Loucy (cell line): ENCODE results near the gene IFNA10.
A peak's percentile ranks its signal among the peaks of the same experiment; 100 is the strongest.
"Not testable (repeated sequence)": the region's sequence is repeated elsewhere in the genome, so short reads cannot be mapped to it uniquely, and the experiment has no call there.

ENCODE experiments used
- H2AFZ ChIP-seq: fragments of 200-600 bp; sonication (generic); 2 replicates; pipeline ENCODE4 v1.6.0; 2016; ENCODE audit warnings: antibody characterized with exemption, mild to moderate bottlenecking, low read length, moderate library complexity
- H3F3A ChIP-seq: fragments of 200-600 bp; 2 replicates; pipeline ENCODE4 v1.6.0; 2016; ENCODE audit warnings: antibody characterized with exemption, low read depth, mild to moderate bottlenecking
- H3K27me3 ChIP-seq: fragments of 200-600 bp; sonication (generic); 2 replicates; pipeline ENCODE4 v1.6.1; 2014; ENCODE audit warnings: low read length, mild to moderate bottlenecking; ENCODE audit not compliant: insufficient read depth, poor library complexity, severe bottlenecking
- H3K36me3 ChIP-seq: fragments of 200-600 bp; sonication (generic); 2 replicates; pipeline ENCODE4 v1.6.1; 2016; ENCODE audit warnings: low read length; ENCODE audit not compliant: insufficient read depth
- H3K4me1 ChIP-seq: fragments of 200-600 bp; sonication (generic); 2 replicates; pipeline ENCODE4 v1.5.1; 2014; ENCODE audit warnings: low read length, mild to moderate bottlenecking; ENCODE audit not compliant: insufficient read depth, poor library complexity, severe bottlenecking
- H3K4me2 ChIP-seq: fragments of 200-600 bp; sonication (generic); 2 replicates; pipeline ENCODE4 v1.6.0; 2014; ENCODE audit warnings: antibody characterized with exemption, low read length, low read depth, mild to moderate bottlenecking; ENCODE audit not compliant: poor library complexity, severe bottlenecking
- H3K4me3 ChIP-seq: fragments of 200-600 bp; sonication (generic); 2 replicates; pipeline ENCODE4 v1.5.1; 2014; ENCODE audit warnings: low read length, mild to moderate bottlenecking, mixed read lengths; ENCODE audit not compliant: poor library complexity, severe bottlenecking
- H3K79me2 ChIP-seq: fragments of 200-600 bp; sonication (generic); 2 replicates; pipeline ENCODE4 v1.6.1; 2014; ENCODE audit warnings: low read length; ENCODE audit not compliant: insufficient read depth
- H3K9ac ChIP-seq: fragments of 200-600 bp; sonication (generic); 2 replicates; pipeline ENCODE4 v1.6.0; 2014; ENCODE audit warnings: mild to moderate bottlenecking, low read depth, low read length, moderate library complexity; ENCODE audit not compliant: poor library complexity, severe bottlenecking
- H3K9me2 ChIP-seq: fragments of 200-600 bp; sonication (generic); replicated peaks from 2 replicates; pipeline ENCODE4 v1.6.1; 2016; ENCODE audit warnings: low read depth, low read length, mixed read lengths
- H3K9me3 ChIP-seq: fragments of 200-600 bp; sonication (generic); 2 replicates; pipeline ENCODE4 v1.6.1; 2014; ENCODE audit warnings: mild to moderate bottlenecking, antibody characterized with exemption, low read length, low read depth; ENCODE audit not compliant: insufficient read depth
- H4K20me1 ChIP-seq: fragments of 200-600 bp; sonication (generic); 2 replicates; pipeline ENCODE4 v1.6.0; 2014; ENCODE audit warnings: antibody characterized with exemption, low read length, mild to moderate bottlenecking; ENCODE audit not compliant: insufficient read depth, poor library complexity, severe bottlenecking
- EZH2phosphoT487 ChIP-seq: fragments of 200-600 bp; IDR thresholded peaks from 2 replicates; pipeline ENCODE4 v1.6.1; 2018; ENCODE audit warnings: antibody characterized with exemption, mild to moderate bottlenecking, moderate library complexity, borderline replicate concordance
- TF ChIP-seq, protein P1 (sequence below): fragments of 200-600 bp; sonication (generic); conservative IDR thresholded peaks from 2 replicates; pipeline ENCODE4 v1.5.1; 2014; ENCODE audit warnings: mild to moderate bottlenecking, antibody characterized with exemption, low read length

IFNA10 gene

DNA sequence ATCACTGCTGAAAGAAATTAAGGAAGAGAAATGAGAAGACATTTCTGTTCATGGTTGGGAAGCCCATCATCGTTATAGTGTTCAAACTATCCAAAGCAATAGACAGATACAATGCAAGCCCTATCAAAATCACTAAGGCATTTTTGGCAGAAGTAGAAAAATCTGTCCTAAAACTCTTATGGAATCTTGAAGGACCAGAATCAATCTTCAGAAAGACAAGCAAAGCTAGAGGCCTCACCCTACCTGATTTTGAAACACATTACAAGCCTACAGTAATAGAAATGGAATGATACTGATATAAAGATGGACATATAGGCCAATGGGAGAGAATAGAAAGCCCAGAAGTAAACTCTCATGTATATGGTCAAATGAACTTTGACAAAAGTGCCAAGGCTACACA is 35.6 kb downstream of the IFNA10 start:
- no peak overlapping the region for H3K9ac ChIP-seq
- no peak overlapping the region for H2AFZ ChIP-seq
- H3K9me2 ChIP-seq, result no peaks in the 10 kb centered on the region
- H3K4me1 ChIP-seq, result peaks cover 6% of the 10 kb centered on the region
- no peaks in the 10 kb centered on the region for H3K79me2 ChIP-seq
- H3F3A ChIP-seq, result no peaks in the 10 kb centered on the region
- H3K36me3 ChIP-seq, result no peaks in the 10 kb centered on the region
- no peaks in the 10 kb centered on the region for H3K27me3 ChIP-seq
- no peak for TF ChIP-seq EZH2phosphoT487
- TF ChIP-seq, protein P1, sequence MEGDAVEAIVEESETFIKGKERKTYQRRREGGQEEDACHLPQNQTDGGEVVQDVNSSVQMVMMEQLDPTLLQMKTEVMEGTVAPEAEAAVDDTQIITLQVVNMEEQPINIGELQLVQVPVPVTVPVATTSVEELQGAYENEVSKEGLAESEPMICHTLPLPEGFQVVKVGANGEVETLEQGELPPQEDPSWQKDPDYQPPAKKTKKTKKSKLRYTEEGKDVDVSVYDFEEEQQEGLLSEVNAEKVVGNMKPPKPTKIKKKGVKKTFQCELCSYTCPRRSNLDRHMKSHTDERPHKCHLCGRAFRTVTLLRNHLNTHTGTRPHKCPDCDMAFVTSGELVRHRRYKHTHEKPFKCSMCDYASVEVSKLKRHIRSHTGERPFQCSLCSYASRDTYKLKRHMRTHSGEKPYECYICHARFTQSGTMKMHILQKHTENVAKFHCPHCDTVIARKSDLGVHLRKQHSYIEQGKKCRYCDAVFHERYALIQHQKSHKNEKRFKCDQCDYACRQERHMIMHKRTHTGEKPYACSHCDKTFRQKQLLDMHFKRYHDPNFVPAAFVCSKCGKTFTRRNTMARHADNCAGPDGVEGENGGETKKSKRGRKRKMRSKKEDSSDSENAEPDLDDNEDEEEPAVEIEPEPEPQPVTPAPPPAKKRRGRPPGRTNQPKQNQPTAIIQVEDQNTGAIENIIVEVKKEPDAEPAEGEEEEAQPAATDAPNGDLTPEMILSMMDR, result no peak
- no peaks in the 10 kb centered on the region for H4K20me1 ChIP-seq
- H3K4me2 ChIP-seq, result no peak overlapping the region
- no peak overlapping the region for H3K4me3 ChIP-seq
- no peaks in the 10 kb centered on the region for H3K9me3 ChIP-seq

- H3K4me1 ChIP-seq, H3K9me2 ChIP-seq, H3K4me3 ChIP-seq, H2AFZ ChIP-seq, H3K36me3 ChIP-seq, H3K9me3 ChIP-seq, H4K20me1 ChIP-seq, H3K79me2 ChIP-seq, H3K9ac ChIP-seq, H3F3A ChIP-seq, H3K4me2 ChIP-seq, H3K27me3 ChIP-seq: not testable (repeated sequence)
Measured at GRCh38 chr9:21166560-21166959, 40.4 kb downstream of the IFNA10 start, which contains the start of gene IFNA21. IFNA21 (minus strand) TSS chr9:21166660; CDS start chr9:21166612, 48 bp downstream.

DNA sequence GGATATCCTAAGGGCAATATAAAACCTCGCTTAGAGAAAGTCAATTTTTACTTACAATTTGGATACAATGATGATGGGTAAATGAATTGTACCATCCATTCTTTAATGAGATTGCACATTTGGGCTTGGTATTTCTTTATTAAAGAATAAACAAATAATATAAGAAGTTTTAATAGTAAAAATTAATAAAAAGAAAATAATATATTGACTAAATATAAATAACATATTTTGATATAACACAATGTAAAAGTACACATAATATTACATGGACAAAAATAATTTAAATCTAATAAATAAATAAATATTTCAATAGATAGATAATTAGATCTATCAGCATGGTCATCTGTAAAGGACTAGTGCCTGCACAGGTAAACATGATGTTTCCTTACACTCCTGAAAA is 41.4 kb downstream of the IFNA10 start:
- no peaks in the 10 kb centered on the region for H3K79me2 ChIP-seq
- H4K20me1 ChIP-seq, result no peaks in the 10 kb centered on the region
- no peak overlapping the region for H3K4me3 ChIP-seq
- no peak for TF ChIP-seq EZH2phosphoT487
- TF ChIP-seq, protein P1, result no peak
- no peaks in the 10 kb centered on the region for H3F3A ChIP-seq
- no peaks in the 10 kb centered on the region for H3K27me3 ChIP-seq
- H3K36me3 ChIP-seq, result no peaks in the 10 kb centered on the region
- no peaks in the 10 kb centered on the region for H3K9me2 ChIP-seq
- no peak overlapping the region for H3K4me2 ChIP-seq
- H3K4me1 ChIP-seq, result peaks cover 4% of the 10 kb centered on the region
- H2AFZ ChIP-seq, result no peak overlapping the region
- peaks cover 6% of the 10 kb centered on the region; the same call in 1 of the 2 replicates for H3K9me3 ChIP-seq
- no peak overlapping the region for H3K9ac ChIP-seq

GRCh38 chr9:21160178-21160577 is 46.8 kb downstream of the IFNA10 start:
- Histone ChIP-seq H3K4me3 (peak overlapping the region; percentile 0), H3K79me2 (no peaks in the 10 kb centered on the region), H3K9me3 (peaks cover 19% of the 10 kb centered on the region), H2AFZ (no peak overlapping the region), H3K27me3 (no peaks in the 10 kb centered on the region), H3K9ac (no peak overlapping the region), H3K36me3 (no peaks in the 10 kb centered on the region), H3K4me2 (peak overlapping the region; percentile 28), H3K4me1 (peaks cover 7% of the 10 kb centered on the region), H4K20me1 (no peaks in the 10 kb centered on the region), H3K9me2 (no peaks in the 10 kb centered on the region), H3F3A (no peaks in the 10 kb centered on the region)
- TF ChIP-seq EZH2phosphoT487, result no peak
- TF ChIP-seq, protein P1, result no peak
